ENCODE results near the gene ARRDC3.

ARRDC3 gene

DNA sequence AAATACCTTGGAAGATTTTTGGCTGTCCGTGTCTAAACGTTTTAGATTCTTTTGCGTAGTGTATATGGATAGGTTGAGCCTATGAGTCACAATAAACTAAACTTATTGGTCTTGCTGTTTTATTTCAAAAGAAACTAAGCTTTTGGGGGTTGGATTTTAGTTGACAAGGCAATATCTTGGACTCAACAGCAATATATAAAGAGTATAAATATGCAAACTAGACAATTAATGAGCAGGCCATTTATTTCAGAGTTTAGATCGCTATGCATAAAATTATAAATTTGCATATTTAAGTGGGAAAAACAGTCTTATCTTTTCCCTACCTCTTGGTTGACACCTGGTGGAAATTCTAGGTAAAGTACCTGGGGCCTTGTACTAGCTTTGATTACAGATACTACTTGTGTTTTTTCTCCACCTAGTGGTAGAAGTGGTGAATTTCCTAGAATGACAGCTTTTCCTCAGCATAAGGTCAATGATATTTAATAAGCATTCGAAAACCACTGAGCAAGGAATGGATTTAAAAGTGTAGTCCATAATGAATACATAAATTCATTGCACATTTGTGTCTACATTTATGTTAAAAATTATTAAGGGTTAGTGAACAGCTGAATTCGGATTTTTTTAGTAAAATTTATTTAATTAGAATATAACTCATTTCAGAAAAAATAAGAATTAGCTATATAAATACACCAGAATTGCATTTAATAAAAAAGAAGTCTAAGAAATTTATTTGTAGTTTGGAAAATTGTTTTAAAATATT is 1.7 kb upstream of the ARRDC3 start:
- TF ChIP-seq Cebpa-rat (IDR thresholded peaks at IDR 0.05), result no peak
- peak overlapping the region; percentile 90 for H3K4me3 ChIP-seq
- H3K9ac ChIP-seq, result peak overlapping the region; percentile 89
- H3K27me3 ChIP-seq, result no peaks in the 10 kb centered on the region
- peak overlapping the region; percentile 92 for H3K4me2 ChIP-seq
- H3K27ac ChIP-seq, result peak overlapping the region; percentile 95
- H3K4me1 ChIP-seq, result peaks cover 11% of the 10 kb centered on the region
- H4K20me1 ChIP-seq, result no peaks in the 10 kb centered on the region
- H3K9me3 ChIP-seq, result no peaks in the 10 kb centered on the region
- H3K36me3 ChIP-seq, result no peaks in the 10 kb centered on the region

DNA sequence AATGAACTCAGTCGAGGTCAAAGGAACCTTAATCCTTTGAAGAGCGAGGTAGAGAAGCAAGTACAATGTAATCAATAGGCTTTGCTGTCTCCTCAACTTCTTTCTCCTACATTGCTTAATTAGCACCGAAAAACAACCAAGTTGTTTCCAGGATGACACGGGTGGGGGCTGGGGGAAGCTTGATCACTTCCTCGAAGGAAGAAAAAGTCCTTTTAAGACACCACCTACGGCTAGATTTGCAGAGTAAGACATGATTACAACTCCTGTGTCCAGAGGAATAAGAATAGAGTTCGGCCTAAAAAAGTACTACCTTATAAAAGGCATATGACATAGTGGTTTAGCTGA is 811 bp upstream of the ARRDC3 start:
- no peaks in the 10 kb centered on the region for H3K36me3 ChIP-seq
- peak overlapping the region; percentile 92 for H3K4me2 ChIP-seq
- peaks cover 12% of the 10 kb centered on the region for H3K4me1 ChIP-seq
- H4K20me1 ChIP-seq, result no peaks in the 10 kb centered on the region
- H3K9me3 ChIP-seq, result no peaks in the 10 kb centered on the region
- peak overlapping the region; percentile 95 for H3K27ac ChIP-seq
- TF ChIP-seq Cebpa-rat (IDR thresholded peaks at IDR 0.05), result no peak; the same call in 1 of the 2 replicates
- H3K4me3 ChIP-seq, result peak overlapping the region; percentile 90
- no peaks in the 10 kb centered on the region for H3K27me3 ChIP-seq
- H3K9ac ChIP-seq, result peak overlapping the region; percentile 89

GRCh38 chr5:91382530-91383026 is 539 bp downstream of the ARRDC3 start:
- Histone ChIP-seq H3K27me3 (no peaks in the 10 kb centered on the region), H3K36me3 (no peaks in the 10 kb centered on the region), H4K20me1 (no peaks in the 10 kb centered on the region), H3K4me1 (peaks cover 18% of the 10 kb centered on the region), H3K9ac (peak overlapping the region; percentile 89), H3K9me3 (no peaks in the 10 kb centered on the region), H3K27ac (peak overlapping the region; percentile 95), H3K4me2 (peak overlapping the region; percentile 92), H3K4me3 (peak overlapping the region; percentile 90)
- no peak for TF ChIP-seq Cebpa-rat (IDR thresholded peaks at IDR 0.05)

- Histone ChIP-seq H3K4me3 (peak overlapping the region; percentile 90), H3K4me2 (peak overlapping the region; percentile 92), H3K36me3 (peaks cover 2% of the 10 kb centered on the region; the same call in 1 of the 2 replicates), H3K27me3 (no peaks in the 10 kb centered on the region), H3K9ac (peak overlapping the region; percentile 89), H3K9me3 (no peaks in the 10 kb centered on the region), H3K4me1 (peaks cover 18% of the 10 kb centered on the region), H4K20me1 (no peaks in the 10 kb centered on the region), H3K27ac (peak overlapping the region; percentile 95)
- no peak for TF ChIP-seq Cebpa-rat (IDR thresholded peaks at IDR 0.05)
These were observed 1.2 kb downstream of the ARRDC3 start for GRCh38 chr5:91381774-91382359.

DNA sequence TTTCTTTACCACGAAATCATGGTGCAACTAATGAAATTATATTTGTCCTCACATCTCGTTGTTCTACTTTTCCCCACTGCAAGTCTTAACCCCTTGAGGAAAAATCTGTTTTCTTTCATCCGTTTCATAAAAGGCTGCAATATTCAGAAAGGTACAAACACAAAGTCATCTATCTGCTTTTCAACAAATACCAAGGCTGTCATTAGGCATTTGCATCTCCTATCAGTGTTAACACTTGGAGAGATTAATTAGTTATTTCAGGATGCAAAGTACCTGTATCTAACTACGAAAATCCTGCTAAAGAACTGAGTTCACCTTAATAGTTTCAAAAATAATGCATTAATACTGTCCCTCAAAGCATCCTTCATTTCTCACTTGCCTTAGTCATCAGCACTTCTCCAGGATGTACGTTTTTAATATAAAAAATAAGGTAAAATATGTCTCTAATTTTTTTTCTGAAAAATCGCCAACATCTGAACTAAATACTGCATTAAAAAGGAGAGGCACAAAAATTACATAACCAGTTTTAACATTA is 1.8 kb downstream of the ARRDC3 start:
- no peaks in the 10 kb centered on the region for H4K20me1 ChIP-seq
- peaks cover 7% of the 10 kb centered on the region; the same call in 1 of the 2 replicates for H3K36me3 ChIP-seq
- H3K4me1 ChIP-seq, result peaks cover 18% of the 10 kb centered on the region
- H3K9ac ChIP-seq, result peak overlapping the region; percentile 89
- H3K27me3 ChIP-seq, result no peaks in the 10 kb centered on the region
- H3K27ac ChIP-seq, result peak overlapping the region; percentile 95
- peak overlapping the region; percentile 90 for H3K4me3 ChIP-seq
- peak overlapping the region; percentile 92 for H3K4me2 ChIP-seq
- H3K9me3 ChIP-seq, result no peaks in the 10 kb centered on the region
- TF ChIP-seq Cebpa-rat (IDR thresholded peaks at IDR 0.05), result no peak

GRCh38 chr5:91380491-91381238 is 2.5 kb downstream of the ARRDC3 start:
- Histone ChIP-seq H3K9ac (peak overlapping the region; percentile 89), H3K27ac (peak overlapping the region; percentile 95), H3K4me2 (peak overlapping the region; percentile 92), H3K36me3 (peaks cover 7% of the 10 kb centered on the region; the same call in 1 of the 2 replicates), H3K4me3 (peak overlapping the region; percentile 90), H3K27me3 (no peaks in the 10 kb centered on the region), H3K9me3 (no peaks in the 10 kb centered on the region), H3K4me1 (peaks cover 18% of the 10 kb centered on the region), H4K20me1 (no peaks in the 10 kb centered on the region)
- TF ChIP-seq Cebpa-rat (IDR thresholded peaks at IDR 0.05), result no peak

GRCh38 chr5:91379914-91380490 is 3.1 kb downstream of the ARRDC3 start:
- peak overlapping the region; percentile 89 for H3K9ac ChIP-seq
- no peaks in the 10 kb centered on the region for H3K9me3 ChIP-seq
- peaks cover 11% of the 10 kb centered on the region for H3K36me3 ChIP-seq
- H3K27me3 ChIP-seq, result no peaks in the 10 kb centered on the region
- H3K27ac ChIP-seq, result peak overlapping the region; percentile 95
- no peaks in the 10 kb centered on the region for H4K20me1 ChIP-seq
- H3K4me2 ChIP-seq, result peak overlapping the region; percentile 92
- peak overlapping the region; percentile 90 for H3K4me3 ChIP-seq
- TF ChIP-seq Cebpa-rat (IDR thresholded peaks at IDR 0.05), result no peak
- peaks cover 18% of the 10 kb centered on the region for H3K4me1 ChIP-seq

GRCh38 chr5:91379246-91379913 is 3.7 kb downstream of the ARRDC3 start:
- H3K36me3 ChIP-seq, result peaks cover 18% of the 10 kb centered on the region
- peaks cover 13% of the 10 kb centered on the region for H3K4me1 ChIP-seq
- peak overlapping the region; percentile 89 for H3K9ac ChIP-seq
- H4K20me1 ChIP-seq, result no peaks in the 10 kb centered on the region
- peak overlapping the region; percentile 90 for H3K4me3 ChIP-seq
- H3K27me3 ChIP-seq, result no peaks in the 10 kb centered on the region
- no peaks in the 10 kb centered on the region for H3K9me3 ChIP-seq
- H3K4me2 ChIP-seq, result peak overlapping the region; percentile 69
- H3K27ac ChIP-seq, result peak overlapping the region; percentile 95
- TF ChIP-seq Cebpa-rat (IDR thresholded peaks at IDR 0.05), result no peak

- no peaks in the 10 kb centered on the region for H3K9me3 ChIP-seq
- H3K4me2 ChIP-seq, result peak overlapping the region; percentile 69
- peak overlapping the region; percentile 90 for H3K4me3 ChIP-seq
- peaks cover 22% of the 10 kb centered on the region for H3K36me3 ChIP-seq
- no peaks in the 10 kb centered on the region for H3K27me3 ChIP-seq
- H4K20me1 ChIP-seq, result no peaks in the 10 kb centered on the region
- no peak for TF ChIP-seq Cebpa-rat (IDR thresholded peaks at IDR 0.05)
- peak overlapping the region; percentile 95 for H3K27ac ChIP-seq
- peaks cover 7% of the 10 kb centered on the region for H3K4me1 ChIP-seq
- H3K9ac ChIP-seq, result peak overlapping the region; percentile 89
These were observed 4.3 kb downstream of the ARRDC3 start for GRCh38 chr5:91378752-91379211.

Data from BLaER1 (cell line).